ENCODE data around the gene DAPP1.
A peak's percentile ranks its signal among the peaks of the same experiment; 100 is the strongest.
"Not testable (repeated sequence)": the region's sequence is repeated elsewhere in the genome, so short reads cannot be mapped to it uniquely, and the experiment has no call there.

The DAPP1 gene, protein sequence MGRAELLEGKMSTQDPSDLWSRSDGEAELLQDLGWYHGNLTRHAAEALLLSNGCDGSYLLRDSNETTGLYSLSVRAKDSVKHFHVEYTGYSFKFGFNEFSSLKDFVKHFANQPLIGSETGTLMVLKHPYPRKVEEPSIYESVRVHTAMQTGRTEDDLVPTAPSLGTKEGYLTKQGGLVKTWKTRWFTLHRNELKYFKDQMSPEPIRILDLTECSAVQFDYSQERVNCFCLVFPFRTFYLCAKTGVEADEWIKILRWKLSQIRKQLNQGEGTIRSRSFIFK

DNA sequence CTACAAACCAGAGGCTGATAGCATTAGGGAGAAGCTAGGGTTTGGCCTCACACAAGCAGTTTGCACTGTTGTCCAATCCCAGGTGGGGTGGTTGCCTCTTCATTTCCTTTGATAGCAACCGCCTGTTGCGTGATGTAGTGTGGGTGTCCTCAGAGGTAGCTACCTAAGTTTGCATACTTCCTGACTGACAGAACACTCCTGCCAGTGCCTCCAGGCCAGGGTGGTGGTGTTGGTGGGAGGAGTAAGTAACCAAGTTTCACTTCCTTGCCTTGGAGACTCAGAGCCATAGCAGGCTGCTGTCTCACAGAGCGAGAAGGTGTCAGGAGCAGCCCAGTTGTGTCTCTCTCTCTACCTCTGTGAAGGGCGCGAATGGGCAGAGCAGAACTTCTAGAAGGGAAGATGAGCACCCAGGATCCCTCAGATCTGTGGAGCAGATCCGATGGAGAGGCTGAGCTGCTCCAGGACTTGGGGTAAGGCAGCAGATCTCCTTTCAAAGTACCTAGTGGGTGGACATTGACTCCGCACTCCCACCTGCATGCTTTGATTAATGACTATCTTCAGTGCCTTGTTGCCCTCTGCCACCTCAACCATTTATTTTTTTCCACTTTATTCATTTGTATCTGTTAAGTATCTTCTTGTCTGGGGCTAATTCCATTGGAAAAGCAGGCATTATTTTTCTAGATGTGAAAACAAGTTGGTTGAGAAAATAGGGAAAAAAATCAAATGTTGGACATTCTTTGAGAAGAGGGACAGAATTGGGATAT lies at the start of gene DAPP1:
DAPP1 (plus strand) TSS at position 283 of the 764 bp plus-strand sequence; CDS start at position 370, 87 bp downstream.
- TF ChIP-seq POLR2A (IDR thresholded peaks at IDR 0.05; ENCODE audit: low read length), result no peak
- no peak for TF ChIP-seq GATA1 (IDR thresholded peaks at IDR 0.05; ENCODE audit: low read depth, low read length)
- peak in 1 of 2 experiments; percentile 11 for DNase-seq

DNA sequence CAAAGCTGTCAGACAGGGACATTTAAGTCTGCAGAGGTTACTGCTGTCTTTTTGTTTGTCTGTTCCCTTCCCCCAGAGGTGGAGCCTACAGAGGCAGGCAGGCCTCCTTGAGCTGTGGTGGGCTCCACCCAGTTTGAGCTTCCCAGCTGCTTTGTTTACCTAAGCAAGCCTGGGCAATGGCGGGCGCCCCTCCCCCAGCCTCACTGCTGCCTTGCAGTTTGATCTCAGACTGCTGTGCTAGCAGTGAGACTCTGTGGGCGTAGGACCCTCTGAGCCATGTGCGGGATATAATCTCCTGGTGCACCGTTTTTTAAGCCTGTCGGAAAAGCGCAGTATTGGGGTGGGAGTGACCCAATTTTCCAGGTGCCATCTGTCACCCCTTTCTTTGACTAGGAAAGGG lies 45.8 kb upstream of the DAPP1 start:
- DNase-seq, result not testable (repeated sequence)

DNA sequence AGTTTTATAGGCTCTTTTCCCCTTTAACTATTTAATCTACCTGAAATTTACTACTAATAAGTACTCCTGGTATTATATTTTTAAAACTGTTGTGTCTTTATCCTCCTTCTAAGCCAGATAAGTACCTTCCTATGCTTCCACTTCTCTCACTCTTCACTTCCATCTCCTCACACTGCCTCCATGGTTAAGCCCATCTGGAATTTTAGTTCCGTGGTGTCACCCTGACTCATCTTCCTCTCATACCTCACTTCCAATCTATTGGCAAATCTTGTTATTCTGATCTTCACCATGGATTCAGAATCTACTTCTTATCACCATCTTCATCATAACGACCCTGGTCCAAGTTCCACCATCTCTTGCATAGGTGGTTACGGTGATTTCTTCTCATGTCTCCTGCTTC lies 32.7 kb upstream of the DAPP1 start:
- no peak for TF ChIP-seq POLR2A (IDR thresholded peaks at IDR 0.05; ENCODE audit: low read length)
- no peak for TF ChIP-seq GATA1 (IDR thresholded peaks at IDR 0.05; ENCODE audit: low read depth, low read length)
- no peak for DNase-seq

DNA sequence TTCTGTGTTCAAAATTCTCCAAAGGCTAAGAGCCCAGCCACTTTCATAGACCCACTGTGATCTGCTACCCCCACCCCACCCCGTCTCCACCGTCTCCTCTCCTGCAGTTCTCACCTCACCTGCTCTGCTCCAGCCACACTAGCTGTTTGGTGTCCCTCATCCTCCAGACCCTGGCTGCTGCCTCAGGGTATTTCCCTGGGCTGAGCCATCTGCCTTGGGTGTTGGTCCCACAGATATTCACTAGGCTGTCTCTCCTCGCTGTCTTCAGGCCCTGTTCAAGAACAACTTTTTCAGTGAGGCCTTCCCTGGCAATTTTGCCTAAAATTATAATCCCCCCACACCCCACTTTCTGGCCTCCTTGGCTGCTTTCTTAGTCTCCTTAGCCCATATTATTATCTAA lies 31.8 kb upstream of the DAPP1 start:
- no peak for TF ChIP-seq GATA1 (IDR thresholded peaks at IDR 0.05; ENCODE audit: low read depth, low read length)
- no peak for TF ChIP-seq POLR2A (IDR thresholded peaks at IDR 0.05; ENCODE audit: low read length)
- DNase-seq, result no peak

DNA sequence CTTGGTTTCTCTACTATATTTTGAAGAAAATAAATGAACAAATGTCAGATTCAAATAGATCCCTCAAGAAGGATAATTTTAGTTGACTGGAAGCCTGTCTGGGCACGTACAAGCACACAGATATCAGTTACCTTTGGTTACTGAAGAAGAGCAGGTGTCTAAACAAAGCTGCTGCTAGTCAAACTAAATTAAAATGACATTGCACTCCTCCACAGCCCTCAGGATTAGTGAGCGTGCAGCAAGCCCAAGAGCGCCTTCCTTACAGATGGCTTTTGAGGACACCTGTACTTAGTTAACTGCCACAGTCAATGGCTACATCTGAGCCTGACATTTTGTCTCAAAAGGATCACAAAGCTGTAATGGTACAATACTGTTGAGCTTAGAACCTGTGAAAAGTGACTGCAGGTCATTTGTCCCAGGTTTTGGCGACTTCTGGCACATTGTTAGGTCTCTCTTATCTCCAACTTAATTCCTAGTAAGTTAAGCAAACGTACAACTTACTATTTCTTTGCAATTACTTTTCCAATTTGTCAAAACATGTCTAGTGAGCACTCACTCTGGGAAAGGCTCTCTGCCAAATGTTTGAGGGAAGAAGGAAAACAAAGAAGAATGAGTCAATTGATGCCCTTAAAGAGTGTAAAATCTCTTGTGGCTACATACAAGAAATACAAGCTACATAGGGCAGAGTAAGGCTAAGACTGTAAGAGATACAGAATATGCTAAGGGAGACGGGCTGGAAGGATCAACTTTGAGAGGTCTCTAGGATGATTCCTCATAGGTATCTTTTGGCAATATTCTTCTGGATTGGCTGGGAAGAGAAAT lies 25.6 kb upstream of the DAPP1 start:
- TF ChIP-seq POLR2A (IDR thresholded peaks at IDR 0.05; ENCODE audit: low read length) (no peak), GATA1 (IDR thresholded peaks at IDR 0.05; ENCODE audit: low read depth, low read length) (no peak)
- DNase-seq, result no peak

DNA sequence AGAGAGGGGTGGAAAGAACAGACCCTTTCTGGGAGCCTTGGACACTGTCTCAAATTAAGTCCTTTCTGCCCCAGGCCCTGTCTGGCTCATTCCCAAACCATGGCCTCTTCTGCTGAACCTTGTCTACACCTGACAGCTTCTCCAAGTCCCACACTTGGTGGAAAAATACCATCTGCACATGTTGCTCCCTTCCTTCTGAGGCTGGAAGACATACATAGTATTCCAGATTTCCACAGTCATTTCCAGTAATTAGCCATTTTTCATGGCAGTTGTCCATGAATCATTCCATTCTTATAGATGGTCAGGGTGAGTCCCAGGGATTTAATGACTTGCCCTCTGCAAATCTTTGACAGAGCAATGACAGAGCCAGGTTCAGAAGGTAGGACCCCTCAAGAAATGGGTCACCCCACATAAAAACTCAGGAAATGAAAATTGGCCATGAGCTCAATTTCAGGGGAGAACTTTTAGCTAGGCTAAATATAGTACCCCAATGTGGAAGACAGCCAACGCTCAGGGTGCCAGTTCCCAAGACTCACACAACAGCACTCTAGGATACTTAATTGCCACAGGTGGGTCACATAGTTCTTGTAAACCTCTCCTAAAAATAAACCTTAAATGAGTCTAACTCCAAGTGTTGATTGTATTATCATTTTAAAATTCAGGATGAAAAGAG lies 16.2 kb upstream of the DAPP1 start:
- DNase-seq, result no peak
- no peak for TF ChIP-seq GATA1 (IDR thresholded peaks at IDR 0.05; ENCODE audit: low read depth, low read length)
- TF ChIP-seq POLR2A (IDR thresholded peaks at IDR 0.05; ENCODE audit: low read length), result no peak

DNA sequence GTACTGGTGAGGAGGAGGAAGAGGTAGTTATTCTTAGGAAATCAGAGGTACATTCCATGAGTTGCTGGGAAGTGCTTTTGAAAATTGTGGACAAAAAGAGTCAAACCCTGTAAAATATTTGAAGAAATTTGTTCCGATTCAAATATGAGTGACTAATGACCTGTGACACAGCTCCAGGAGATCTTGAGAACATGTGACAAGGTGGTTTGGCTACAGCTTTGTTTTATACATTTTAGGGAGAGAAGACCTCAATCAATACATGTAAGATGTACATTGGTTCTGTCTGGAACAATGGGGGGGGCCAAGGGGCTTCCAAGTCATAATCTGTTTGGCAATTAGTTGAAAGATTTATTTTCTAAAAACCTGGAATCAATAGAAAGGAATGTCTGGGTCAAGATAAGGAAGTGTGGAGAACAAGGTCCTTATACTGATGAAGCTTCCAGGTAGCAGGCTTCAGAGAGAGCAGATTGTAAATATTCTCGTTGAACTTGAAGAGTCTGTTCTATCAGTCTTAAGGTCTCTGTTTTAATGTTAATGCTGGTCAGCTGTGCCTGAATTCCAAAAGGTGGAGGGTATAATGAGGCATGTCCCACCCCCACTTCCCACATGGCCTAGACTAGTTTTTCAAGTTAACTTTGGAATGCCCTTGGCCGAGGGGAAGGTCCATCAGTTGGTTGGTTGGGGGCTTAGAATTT lies 15.5 kb upstream of the DAPP1 start:
- no peak for DNase-seq
- TF ChIP-seq POLR2A (IDR thresholded peaks at IDR 0.05; ENCODE audit: low read length), result no peak
- no peak for TF ChIP-seq GATA1 (IDR thresholded peaks at IDR 0.05; ENCODE audit: low read depth, low read length)

DNA sequence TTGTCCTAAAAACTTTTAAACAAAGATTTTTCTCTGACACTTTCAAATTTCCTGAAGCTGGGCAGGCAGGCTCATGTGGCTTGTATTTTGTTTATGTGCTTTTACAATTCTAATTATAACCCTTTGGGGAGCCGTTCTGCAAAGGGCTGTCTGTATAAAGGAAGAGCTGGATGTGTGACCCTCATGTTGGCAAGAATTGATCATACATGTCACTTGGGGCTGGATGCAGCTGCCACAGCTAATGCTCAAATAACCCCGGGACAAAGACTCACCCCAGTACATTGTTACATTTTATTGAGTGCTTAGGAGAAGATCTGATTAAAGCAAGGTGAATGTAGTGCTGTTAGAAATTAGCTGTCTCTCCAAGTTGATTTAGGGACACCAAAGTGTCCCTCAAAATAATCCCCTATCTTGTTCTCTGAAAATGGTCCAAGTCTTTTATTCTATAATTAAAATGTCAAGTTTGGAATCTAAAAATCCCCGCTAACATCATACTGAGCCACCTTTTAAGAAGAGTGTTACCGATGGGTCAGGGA lies 13.0 kb upstream of the DAPP1 start:
- no peak for DNase-seq
- no peak for TF ChIP-seq GATA1 (IDR thresholded peaks at IDR 0.05; ENCODE audit: low read depth, low read length)
- TF ChIP-seq POLR2A (IDR thresholded peaks at IDR 0.05; ENCODE audit: low read length), result no peak

DNA sequence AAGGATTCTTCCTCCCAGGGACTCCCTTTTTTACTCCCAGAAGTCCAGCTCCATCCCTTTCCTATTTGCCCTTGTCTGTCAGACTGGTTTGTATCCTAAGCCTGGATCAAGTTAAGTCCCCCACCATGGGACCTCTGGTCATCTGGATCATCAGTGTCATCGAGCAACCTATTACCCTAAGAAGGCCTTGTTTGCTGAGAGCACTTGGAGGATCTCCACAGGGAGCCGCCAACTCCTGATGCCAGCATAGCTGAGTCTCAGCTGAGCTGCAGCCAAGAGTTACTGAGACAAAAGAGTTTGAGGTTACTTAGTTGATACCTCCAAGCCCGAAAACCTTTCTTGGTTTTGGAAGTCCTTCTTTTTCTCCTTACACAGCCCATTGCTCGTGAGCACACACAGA lies 10.1 kb upstream of the DAPP1 start:
- TF ChIP-seq GATA1 (IDR thresholded peaks at IDR 0.05; ENCODE audit: low read depth, low read length), result no peak
- no peak for DNase-seq

DNA sequence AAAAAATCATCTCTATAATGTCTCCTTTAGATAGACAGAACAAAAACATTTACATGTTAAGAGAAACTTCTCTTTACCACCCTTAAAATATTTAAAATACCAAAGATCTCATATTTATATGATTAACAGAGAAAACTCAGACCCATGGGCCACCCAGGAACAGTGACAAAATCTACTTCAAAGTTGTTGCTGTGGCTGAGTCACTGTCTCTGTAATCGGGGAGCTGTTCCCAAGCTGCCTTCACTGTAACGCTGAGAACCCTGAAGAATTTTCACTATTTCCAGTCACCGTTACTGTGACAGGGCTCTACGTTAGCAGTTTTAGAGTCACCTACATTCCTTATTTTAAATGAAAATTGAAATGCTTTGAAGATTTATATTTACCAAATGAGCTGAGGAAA lies 9.0 kb upstream of the DAPP1 start:
- TF ChIP-seq GATA1 (IDR thresholded peaks at IDR 0.05; ENCODE audit: low read depth, low read length), result no peak
- TF ChIP-seq POLR2A (IDR thresholded peaks at IDR 0.05; ENCODE audit: low read length), result no peak
- no peak for DNase-seq

DNA sequence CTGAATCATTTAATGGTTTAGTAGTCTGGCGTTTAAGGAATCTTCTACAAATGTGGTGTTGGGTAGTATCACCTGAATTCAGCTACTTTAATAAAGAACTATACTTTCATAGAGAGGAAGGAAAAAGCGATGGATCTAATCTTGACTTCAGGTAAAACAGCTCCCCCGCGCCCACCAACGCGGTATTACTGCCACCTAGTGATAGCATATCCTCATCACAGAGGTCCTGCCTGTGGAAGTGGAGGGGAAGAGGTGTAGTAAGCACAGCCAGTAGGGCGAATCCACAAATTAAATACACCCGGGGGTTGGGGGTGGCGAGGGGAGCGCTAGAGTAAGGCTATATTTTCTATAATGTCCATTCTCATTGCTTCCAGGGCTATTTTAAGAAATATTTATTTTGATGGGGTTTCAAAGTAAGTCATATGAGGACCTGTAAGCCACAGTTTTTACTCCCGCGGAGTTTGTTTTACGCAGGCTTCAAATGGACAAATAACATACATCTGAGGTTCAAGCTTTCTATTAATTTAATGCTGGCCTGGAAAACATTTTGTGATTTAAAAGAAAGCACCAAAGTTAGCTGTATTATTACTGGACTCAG lies 8.3 kb upstream of the DAPP1 start:
- peak; percentile 61 to 77 for DNase-seq
- TF ChIP-seq POLR2A (IDR thresholded peaks at IDR 0.05; ENCODE audit: low read length), result no peak
- no peak for TF ChIP-seq GATA1 (IDR thresholded peaks at IDR 0.05; ENCODE audit: low read depth, low read length)

DNA sequence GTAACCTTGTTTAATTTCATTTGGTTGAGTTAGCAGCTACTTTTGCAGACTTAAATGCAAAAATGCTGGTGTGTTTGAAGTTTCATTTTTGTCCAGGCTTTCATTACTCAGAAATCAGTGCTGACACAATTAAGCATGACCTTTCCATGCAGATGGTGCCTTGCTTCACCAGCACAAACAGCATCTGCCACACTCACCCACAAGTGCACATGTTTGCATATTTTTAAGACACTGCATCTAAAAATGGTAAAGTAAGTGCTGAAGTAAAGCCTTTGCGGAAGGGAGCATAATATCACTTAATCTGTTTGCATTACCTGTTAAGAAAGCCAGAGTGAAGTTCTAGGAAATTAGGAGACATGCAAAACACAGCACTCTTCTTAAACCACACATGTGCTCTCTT lies 7.3 kb upstream of the DAPP1 start:
- DNase-seq, result no peak
- no peak for TF ChIP-seq POLR2A (IDR thresholded peaks at IDR 0.05; ENCODE audit: low read length)
- no peak for TF ChIP-seq GATA1 (IDR thresholded peaks at IDR 0.05; ENCODE audit: low read depth, low read length)

DNA sequence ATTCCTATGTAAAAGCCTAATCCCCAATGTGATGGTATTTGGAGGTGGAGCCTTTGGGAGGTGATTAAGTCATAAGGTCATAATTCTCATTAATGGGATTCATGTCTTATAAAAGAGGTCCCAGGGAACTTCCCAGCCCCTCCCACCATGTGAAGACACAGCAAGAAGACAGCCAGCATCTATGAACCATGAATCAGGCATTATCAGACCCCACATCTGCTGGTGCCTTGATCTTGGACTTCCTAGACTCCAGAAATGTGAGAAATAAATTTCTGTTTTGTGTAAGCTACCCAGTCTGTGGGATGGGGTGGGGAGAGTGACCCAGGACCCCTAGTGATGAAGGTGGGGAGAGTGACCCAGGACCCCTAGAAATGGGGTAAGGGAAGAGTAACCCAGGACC lies 6.1 kb upstream of the DAPP1 start:
- no peak for DNase-seq
- no peak for TF ChIP-seq POLR2A (IDR thresholded peaks at IDR 0.05; ENCODE audit: low read length)
- no peak for TF ChIP-seq GATA1 (IDR thresholded peaks at IDR 0.05; ENCODE audit: low read depth, low read length)

Measured in erythroblast (primary cell).